ENCODE measurements around the gene RAB8B. TPM values are rescaled to one million over a fixed set of nuclear protein-coding genes. Genes with fewer than 3 reads are reported as not detected.

The RAB8B gene
- total RNA-seq: 71.6 and 124 TPM in 2 replicates

GRCh38 chr15:63188926-63189871 is at the start of gene RAB8B:
TSS of gene RAB8B (plus strand) at chr15:63189606. CDS start at chr15:63189625, 19 bp downstream.

GRCh38 chr15:63157118-63157843 is 32.1 kb upstream of the RAB8B start, which contains the start of gene RPS27L:
TSS of gene RPS27L (minus strand) at chr15:63157477. CDS start at chr15:63157405, 72 bp downstream.

DNA sequence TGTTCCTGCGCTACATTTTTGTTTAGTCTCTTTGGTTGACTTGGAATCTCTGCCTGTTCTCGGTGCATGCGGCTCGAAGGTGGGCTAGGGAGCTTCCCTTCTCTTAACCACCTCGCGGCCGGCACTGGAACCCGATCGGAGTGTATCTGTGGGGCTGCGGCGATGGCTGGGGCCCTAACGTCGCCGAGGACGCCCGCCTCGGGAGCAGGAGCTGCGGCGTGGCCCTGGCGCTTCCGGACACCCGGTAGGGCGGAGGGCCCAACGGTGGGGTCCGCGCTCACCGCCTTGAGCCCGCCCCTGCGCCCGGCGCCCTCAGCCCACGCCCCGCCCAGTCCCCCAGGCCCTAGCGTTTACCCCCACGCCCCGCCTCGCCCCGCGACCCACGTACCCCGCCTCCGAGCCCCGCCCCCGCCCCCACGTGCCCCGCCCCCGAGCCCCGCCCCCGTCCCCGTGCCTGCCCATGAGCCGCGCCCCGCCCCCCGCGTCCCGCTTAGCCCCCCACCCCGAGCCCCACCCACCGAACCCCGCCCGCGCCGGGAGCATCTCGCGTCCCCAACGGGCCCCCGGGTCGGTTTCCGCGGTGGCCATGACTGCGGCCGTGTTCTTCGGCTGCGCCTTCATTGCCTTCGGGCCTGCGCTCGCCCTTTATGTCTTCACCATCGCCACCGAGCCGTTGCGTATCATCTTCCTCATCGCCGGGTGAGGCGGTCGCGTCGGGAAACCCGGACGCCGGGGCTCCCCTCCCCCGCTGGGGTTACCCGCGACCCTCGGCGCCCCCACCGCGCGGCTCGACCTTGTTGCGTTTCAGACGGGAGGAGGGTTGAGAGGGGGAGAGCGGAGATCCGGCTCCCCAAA is 87.9 kb downstream of the RAB8B start, which contains the start of gene APH1B:
TSS of gene APH1B (plus strand) at position 568 of the 855 bp plus-strand sequence. CDS start at position 587, 19 bp downstream.

Other genes with a start within 250 kb of the RAB8B start
- 337 and 394 TPM in 2 replicates for gene TPM1, start 146.9 kb upstream of the RAB8B start, total RNA-seq
- gene LACTB, start 67.7 kb upstream of the RAB8B start, total RNA-seq: 14.9 and 25.1 TPM in 2 replicates
- 442 and 656 TPM in 2 replicates for gene RPS27L, start 32.1 kb upstream of the RAB8B start, total RNA-seq
- gene APH1B, start 88.0 kb downstream of the RAB8B start, total RNA-seq: 12.1 and 19.4 TPM in 2 replicates
- gene CA12, start 192.2 kb downstream of the RAB8B start, total RNA-seq: 47.5 and 101 TPM in 2 replicates